PC-3 (cell line): Measurements from ENCODE around the gene HOXA6. TPM values are rescaled to one million over a fixed set of nuclear protein-coding genes. Genes with fewer than 3 reads are reported as not detected.

Source experiments
- ATAC-seq: fragments of 200-7000 bp; cut with Tn5 transposase; 2 replicates; pipeline ENCODE4 v1.9.1; 2020; ENCODE audit warnings: mild to moderate bottlenecking, moderate library complexity
- BruUV-seq: library from RNA; stranded (reverse); fragments of 400-500 nt; replicated peaks from 2 replicates; lab custom pipeline; 2021; lab: Mats Ljungman, UMichigan
- CTCF ChIA-PET: fragments of 300-600 bp; sonication (Branson Sonifier 250); formaldehyde crosslinking; loops from one replicate; lab custom pipeline; 2022; ENCODE audit warnings: antibody characterized with exemption; lab: Charles Lee
- POLR2A ChIA-PET: fragments of 300-600 bp; sonication (Branson Sonifier 250); formaldehyde crosslinking; loops from one replicate; lab custom pipeline; 2022; ENCODE audit warnings: antibody characterized with exemption; ENCODE audit not compliant: unreplicated experiment; lab: Charles Lee
- DNase-seq: peaks from one replicate; pipeline ENCODE4 v3.0.0-alpha.2; 2015
- H2AFZ ChIP-seq: fragments of 300-600 bp; sonication (generic); 2 replicates; pipeline ENCODE4 v1.6.0; 2016; ENCODE audit warnings: antibody characterized with exemption, low read length
- H3F3A ChIP-seq: fragments of 300-600 bp; sonication (generic); one replicate; pipeline ENCODE4 v1.6.0; 2017; ENCODE audit warnings: antibody characterized with exemption, low read length, control low read depth, mild to moderate bottlenecking; ENCODE audit not compliant: unreplicated experiment
- H3K27ac ChIP-seq: fragments of 300-600 bp; sonication (generic); 2 replicates; pipeline ENCODE4 v1.5.1; 2016; ENCODE audit warnings: mild to moderate bottlenecking, low read length
- H3K27me3 ChIP-seq: fragments of 300-600 bp; sonication (generic); 2 replicates; pipeline ENCODE4 v1.6.1; 2016; ENCODE audit warnings: low read length, mixed read lengths
- H3K36me3 ChIP-seq: fragments of 300-600 bp; sonication (generic); 2 replicates; pipeline ENCODE4 v1.6.1; 2016; ENCODE audit warnings: low read depth, mixed run types, low read length, mixed read lengths
- H3K4me1 ChIP-seq: fragments of 300-600 bp; sonication (generic); 2 replicates; pipeline ENCODE4 v1.5.1; 2016; ENCODE audit warnings: low read length; ENCODE audit not compliant: insufficient read depth
- H3K4me2 ChIP-seq: fragments of 300-600 bp; sonication (generic); 2 replicates; pipeline ENCODE4 v1.6.0; 2016; ENCODE audit warnings: low read length
- H3K4me3 ChIP-seq: fragments of 300-600 bp; sonication (generic); 2 replicates; pipeline ENCODE4 v1.5.1; 2016; ENCODE audit warnings: mild to moderate bottlenecking, low read length, mixed read lengths
- H3K79me2 ChIP-seq: fragments of 300-600 bp; sonication (generic); 2 replicates; pipeline ENCODE4 v1.6.1; 2017; ENCODE audit warnings: low read length, mixed read lengths
- H3K9ac ChIP-seq: fragments of 300-600 bp; sonication (generic); 2 replicates; pipeline ENCODE4 v1.6.0; 2016; ENCODE audit warnings: mild to moderate bottlenecking, low read length
- H3K9me2 ChIP-seq: fragments of 300-600 bp; sonication (generic); replicated peaks from 2 replicates; pipeline ENCODE4 v1.6.1; 2016; ENCODE audit warnings: mixed run types, low read length, mixed read lengths
- H3K9me3 ChIP-seq: fragments of 300-600 bp; sonication (generic); 2 replicates; pipeline ENCODE4 v1.6.1; 2016; ENCODE audit warnings: low read length, mixed read lengths
- H4K20me1 ChIP-seq: fragments of 300-600 bp; sonication (generic); 2 replicates; pipeline ENCODE4 v1.6.1; 2016; ENCODE audit warnings: low read length, mixed read lengths
- EZH2 ChIP-seq: fragments of 300-600 bp; sonication (generic); IDR thresholded peaks from one replicate; pipeline ENCODE4 v1.6.1; 2017; ENCODE audit warnings: antibody characterized with exemption, mild to moderate bottlenecking, low read length; ENCODE audit not compliant: unreplicated experiment
- EZH2phosphoT487 ChIP-seq: fragments of 300-600 bp; sonication (generic); IDR thresholded peaks from 2 replicates; pipeline ENCODE4 v1.6.1; 2018; ENCODE audit warnings: mild to moderate bottlenecking, antibody characterized with exemption, low read length, borderline replicate concordance
- intact Hi-C: fragments of 100-400 bp; cut with micrococcal nuclease; formaldehyde crosslinking; loops from 2 replicates; pipeline ENCODE4 v1.9.0; 2023
- total RNA-seq: library from RNA; depleted of rRNA; stranded (reverse); fragments of >200 nt; gene quantifications from 2 replicates; pipeline ENCODE4 v1.2.3, GENCODE V29; 2014
- TF ChIP-seq, protein P1 (sequence below): fragments of 300-600 bp; sonication (generic); conservative IDR thresholded peaks from 2 replicates; pipeline ENCODE4 v1.5.1; 2017; ENCODE audit warnings: antibody characterized with exemption, low read depth, mild to moderate bottlenecking, low read length

HOXA6 gene
- total RNA-seq, 1 experiment from 2014 or later: 8.3 TPM

DNA sequence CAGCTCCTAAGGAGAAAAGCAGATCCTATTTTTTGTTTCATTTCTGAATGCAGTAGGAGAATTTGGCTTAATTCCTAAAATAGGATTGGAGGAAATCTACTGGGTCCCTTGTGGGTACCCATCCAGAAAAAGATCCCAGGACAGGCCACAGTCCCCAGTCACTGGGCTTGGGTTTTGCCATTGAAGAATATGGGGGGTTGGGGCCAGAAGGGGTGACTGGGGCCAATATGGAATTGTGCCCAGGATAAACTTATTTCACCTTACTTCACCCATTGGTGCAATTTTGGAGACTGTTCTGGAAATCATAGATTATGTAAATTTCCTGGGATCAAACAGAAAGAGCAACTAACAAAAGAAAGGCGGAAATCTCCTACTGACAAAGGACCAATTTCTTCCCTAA is 9.1 kb downstream of the HOXA6 start:
- no peak overlapping the region for H3K9ac ChIP-seq
- no peak for ATAC-seq
- no peaks in the 10 kb centered on the region for H3K9me2 ChIP-seq
- no TSS peak for BruUV-seq
- no peaks in the 10 kb centered on the region; the same call in 1 of the 2 replicates for H3K36me3 ChIP-seq
- TF ChIP-seq, protein P1, sequence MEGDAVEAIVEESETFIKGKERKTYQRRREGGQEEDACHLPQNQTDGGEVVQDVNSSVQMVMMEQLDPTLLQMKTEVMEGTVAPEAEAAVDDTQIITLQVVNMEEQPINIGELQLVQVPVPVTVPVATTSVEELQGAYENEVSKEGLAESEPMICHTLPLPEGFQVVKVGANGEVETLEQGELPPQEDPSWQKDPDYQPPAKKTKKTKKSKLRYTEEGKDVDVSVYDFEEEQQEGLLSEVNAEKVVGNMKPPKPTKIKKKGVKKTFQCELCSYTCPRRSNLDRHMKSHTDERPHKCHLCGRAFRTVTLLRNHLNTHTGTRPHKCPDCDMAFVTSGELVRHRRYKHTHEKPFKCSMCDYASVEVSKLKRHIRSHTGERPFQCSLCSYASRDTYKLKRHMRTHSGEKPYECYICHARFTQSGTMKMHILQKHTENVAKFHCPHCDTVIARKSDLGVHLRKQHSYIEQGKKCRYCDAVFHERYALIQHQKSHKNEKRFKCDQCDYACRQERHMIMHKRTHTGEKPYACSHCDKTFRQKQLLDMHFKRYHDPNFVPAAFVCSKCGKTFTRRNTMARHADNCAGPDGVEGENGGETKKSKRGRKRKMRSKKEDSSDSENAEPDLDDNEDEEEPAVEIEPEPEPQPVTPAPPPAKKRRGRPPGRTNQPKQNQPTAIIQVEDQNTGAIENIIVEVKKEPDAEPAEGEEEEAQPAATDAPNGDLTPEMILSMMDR: no peak
- TF ChIP-seq EZH2phosphoT487 (no peak), EZH2 (no peak)
- H3K27ac ChIP-seq: no peak overlapping the region
- CTCF ChIA-PET: no interaction called here
- no peak for DNase-seq
- peaks cover 28% of the 10 kb centered on the region for H3K4me1 ChIP-seq
- POLR2A ChIA-PET: no interaction called here
- H3K79me2 ChIP-seq: peaks cover 4% of the 10 kb centered on the region; the same call in 1 of the 2 replicates
- H3F3A ChIP-seq: no peaks in the 10 kb centered on the region
- no peaks in the 10 kb centered on the region for H3K27me3 ChIP-seq
- no peak overlapping the region for H3K4me3 ChIP-seq
- H4K20me1 ChIP-seq: no peaks in the 10 kb centered on the region
- no peak overlapping the region for H3K4me2 ChIP-seq
- no peak overlapping the region for H2AFZ ChIP-seq
- H3K9me3 ChIP-seq: no peaks in the 10 kb centered on the region
- intact Hi-C loops: no loop called here

GRCh38 chr7:27137640-27138315 is 9.8 kb downstream of the HOXA6 start:
- ChIA-PET POLR2A (no interaction called here), CTCF (no interaction called here)
- peaks cover 11% of the 10 kb centered on the region for H3K79me2 ChIP-seq
- no peak for TF ChIP-seq EZH2phosphoT487
- TF ChIP-seq EZH2: no peak
- TF ChIP-seq, protein P1: no peak
- no peak overlapping the region for H3K4me3 ChIP-seq
- no peak overlapping the region for H3K27ac ChIP-seq
- H3F3A ChIP-seq: no peaks in the 10 kb centered on the region
- no peaks in the 10 kb centered on the region for H4K20me1 ChIP-seq
- BruUV-seq: no TSS peak
- H3K36me3 ChIP-seq: no peaks in the 10 kb centered on the region; the same call in 1 of the 2 replicates
- no peak for ATAC-seq
- peaks cover 31% of the 10 kb centered on the region for H3K4me1 ChIP-seq
- no peak overlapping the region for H3K9ac ChIP-seq
- H3K27me3 ChIP-seq: no peaks in the 10 kb centered on the region
- no peak overlapping the region for H3K4me2 ChIP-seq
- intact Hi-C loops: no loop called here
- no peaks in the 10 kb centered on the region for H3K9me3 ChIP-seq
- H2AFZ ChIP-seq: no peak overlapping the region
- no peak for DNase-seq
- no peaks in the 10 kb centered on the region for H3K9me2 ChIP-seq

- H3K4me2 ChIP-seq: peak overlapping the region; percentile 64
- POLR2A ChIA-PET: interaction anchor here (0.5 to 1.5 kb wide), 7 partner anchors 14 to 997 kb away, joined by 3 to 21 read pairs (median 6); no protein-coding TSS in a partner anchor
- DNase-seq (peak; percentile 89), ATAC-seq (peak; percentile 53)
- H3K79me2 ChIP-seq: peaks cover 34% of the 10 kb centered on the region
- H4K20me1 ChIP-seq: no peaks in the 10 kb centered on the region
- TF ChIP-seq, protein P1: no peak
- no peak for TF ChIP-seq EZH2
- TF ChIP-seq EZH2phosphoT487: no peak
- peak overlapping the region; percentile 15; the same call in 1 of the 2 replicates for H3K9ac ChIP-seq
- no TSS peak for BruUV-seq
- no peak overlapping the region for H3K4me3 ChIP-seq
- H3K9me3 ChIP-seq: no peaks in the 10 kb centered on the region
- H3K27ac ChIP-seq: peak overlapping the region; percentile 87
- H3K36me3 ChIP-seq: no peaks in the 10 kb centered on the region
- CTCF ChIA-PET: interaction anchor here (0.6 to 1.2 kb wide), 4 partner anchors 26 to 769 kb away, joined by 3 to 8 read pairs (median 4); no protein-coding TSS in a partner anchor
- H3K27me3 ChIP-seq: no peaks in the 10 kb centered on the region
- no peaks in the 10 kb centered on the region for H3K9me2 ChIP-seq
- H3K4me1 ChIP-seq: peaks cover 45% of the 10 kb centered on the region
- H3F3A ChIP-seq: no peaks in the 10 kb centered on the region
- intact Hi-C loops: loop anchor here (1.0 to 2.0 kb wide), 3 partner anchors 15 to 36 kb away; no protein-coding TSS in a partner anchor
- no peak overlapping the region for H2AFZ ChIP-seq
Measured at GRCh38 chr7:27134392-27134791, 13.2 kb downstream of the HOXA6 start.
